Mesenteric fat pad (tissue), 1 donor: Measurements from ENCODE around the gene ZCCHC17. TPM values are rescaled to one million over a fixed set of nuclear protein-coding genes. Genes with fewer than 3 reads are reported as not detected.
"Not testable (repeated sequence)": the region's sequence is repeated elsewhere in the genome, so short reads cannot be mapped to it uniquely, and the experiment has no call there.

Source experiments
- DNase-seq: peaks from one replicate; pipeline ENCODE4 v3.0.0-alpha.2; 2020; ENCODE audit warnings: low spot score
- long read RNA-seq: library from polyadenylated mRNA; unstranded; transcript quantifications from one replicate; pipeline ENCODE4 v2.0.0, GENCODE V29; 2020
- total RNA-seq: library from RNA; stranded (reverse); fragmentation: NEBNext Ultra II Directional; extraction: Animal tissue kit (Norgen Biotek cat#: 25700); gene quantifications from one replicate; pipeline ENCODE4 v1.2.1, GENCODE V29; 2021
- donor health status: DM: yes; HTN: yes; CAD: no.

ZCCHC17 gene
- 20.5 TPM for total RNA-seq
- long read RNA-seq, transcript ZCCHC17-201 (8 exons, 1,605 nt): major isoform, 9 of 20 reads
- long read RNA-seq, partial matches to known transcripts: 6 of 20 reads
- long read RNA-seq, other reads (novel, unspliced or antisense): 2 of 20 reads

- peak; percentile 97 for DNase-seq
Observed at GRCh38 chr1:31296486-31297276, at the start of gene ZCCHC17, which contains the start of gene SNRNP40. ZCCHC17 (plus strand) TSS chr1:31297032; CDS start chr1:31310099, 13,067 bp downstream. SNRNP40 (minus strand) TSS chr1:31296788; CDS start chr1:31296751, 37 bp downstream.

GRCh38 chr1:31248276-31248675, 48.6 kb upstream of the ZCCHC17 start:
- peak; percentile 57 for DNase-seq

GRCh38 chr1:31249854-31250253, 47.0 kb upstream of the ZCCHC17 start:
- peak; percentile 33 for DNase-seq

GRCh38 chr1:31257213-31257612, 39.6 kb upstream of the ZCCHC17 start:
- DNase-seq: no peak

- no peak for DNase-seq
Observed at GRCh38 chr1:31258581-31258980, 38.3 kb upstream of the ZCCHC17 start.

GRCh38 chr1:31259746-31260145, 37.1 kb upstream of the ZCCHC17 start:
- no peak for DNase-seq

GRCh38 chr1:31261916-31262315, 34.9 kb upstream of the ZCCHC17 start:
- DNase-seq: no peak

GRCh38 chr1:31262393-31262792, 34.4 kb upstream of the ZCCHC17 start:
- not testable (repeated sequence) for DNase-seq

- no peak for DNase-seq
Observed at GRCh38 chr1:31263408-31263807, 33.4 kb upstream of the ZCCHC17 start.

GRCh38 chr1:31264790-31265386, 31.9 kb upstream of the ZCCHC17 start:
- DNase-seq: no peak

- no peak for DNase-seq
Observed at GRCh38 chr1:31266547-31266946, 30.3 kb upstream of the ZCCHC17 start.

- DNase-seq: no peak
Observed at GRCh38 chr1:31272369-31272768, 24.5 kb upstream of the ZCCHC17 start.

GRCh38 chr1:31273619-31274018, 23.2 kb upstream of the ZCCHC17 start:
- no peak for DNase-seq

- not testable (repeated sequence) for DNase-seq
Observed at GRCh38 chr1:31282426-31282825, 14.4 kb upstream of the ZCCHC17 start.

GRCh38 chr1:31287791-31288190, 9.0 kb upstream of the ZCCHC17 start:
- not testable (repeated sequence) for DNase-seq

- DNase-seq: no peak
Observed at GRCh38 chr1:31289021-31289420, 7.8 kb upstream of the ZCCHC17 start.

GRCh38 chr1:31295874-31296485, 852 bp upstream of the ZCCHC17 start:
- DNase-seq: no peak

- no peak for DNase-seq
Observed at GRCh38 chr1:31297277-31298247, 730 bp downstream of the ZCCHC17 start.

- no peak for DNase-seq
Observed at GRCh38 chr1:31299365-31299764, 2.5 kb downstream of the ZCCHC17 start.

- DNase-seq: no peak
Observed at GRCh38 chr1:31300193-31300592, 3.4 kb downstream of the ZCCHC17 start.
